ENCODE measurements around the gene GORASP2.

DNA sequence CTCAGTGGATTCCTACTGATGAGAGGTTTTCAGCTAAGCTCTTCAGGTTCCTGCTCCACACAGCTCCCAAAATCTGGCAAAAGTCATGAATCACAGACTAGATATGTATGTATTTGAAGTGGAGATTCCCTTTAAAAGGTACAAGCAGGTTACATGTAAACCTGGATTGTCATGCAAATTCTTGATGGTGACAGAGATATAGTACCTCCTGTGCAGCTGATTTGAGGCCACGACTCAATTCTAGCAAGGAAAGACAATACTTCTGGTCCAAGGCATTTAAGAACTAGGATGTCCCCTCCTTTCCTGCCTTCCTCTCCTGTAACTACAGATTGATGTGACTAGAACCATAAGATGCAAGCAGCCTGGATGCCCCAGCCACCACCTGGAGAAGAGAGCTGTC, 55.0 kb downstream of the GORASP2 start:
- TF ChIP-seq POLR2A (IDR thresholded peaks at IDR 0.05) = no peak
- TF ChIP-seq, protein P1, sequence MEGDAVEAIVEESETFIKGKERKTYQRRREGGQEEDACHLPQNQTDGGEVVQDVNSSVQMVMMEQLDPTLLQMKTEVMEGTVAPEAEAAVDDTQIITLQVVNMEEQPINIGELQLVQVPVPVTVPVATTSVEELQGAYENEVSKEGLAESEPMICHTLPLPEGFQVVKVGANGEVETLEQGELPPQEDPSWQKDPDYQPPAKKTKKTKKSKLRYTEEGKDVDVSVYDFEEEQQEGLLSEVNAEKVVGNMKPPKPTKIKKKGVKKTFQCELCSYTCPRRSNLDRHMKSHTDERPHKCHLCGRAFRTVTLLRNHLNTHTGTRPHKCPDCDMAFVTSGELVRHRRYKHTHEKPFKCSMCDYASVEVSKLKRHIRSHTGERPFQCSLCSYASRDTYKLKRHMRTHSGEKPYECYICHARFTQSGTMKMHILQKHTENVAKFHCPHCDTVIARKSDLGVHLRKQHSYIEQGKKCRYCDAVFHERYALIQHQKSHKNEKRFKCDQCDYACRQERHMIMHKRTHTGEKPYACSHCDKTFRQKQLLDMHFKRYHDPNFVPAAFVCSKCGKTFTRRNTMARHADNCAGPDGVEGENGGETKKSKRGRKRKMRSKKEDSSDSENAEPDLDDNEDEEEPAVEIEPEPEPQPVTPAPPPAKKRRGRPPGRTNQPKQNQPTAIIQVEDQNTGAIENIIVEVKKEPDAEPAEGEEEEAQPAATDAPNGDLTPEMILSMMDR (IDR thresholded peaks at IDR 0.05) = no peak

All from adrenal gland (tissue), 5 donors.